Fibroblast of skin of left biceps (primary cell): ENCODE results near the gene MPPED2.

ENCODE experiments used
- DNase-seq, 2 experiments: peaks; one replicate each; pipeline ENCODE4 v3.0.0-alpha.2; 2013; ENCODE audit warnings: low read depth in 2 of 2

Gene MPPED2

GRCh38 chr11:30533445-30533947, 52.7 kb downstream of the MPPED2 start:
- no peak for DNase-seq

- no peak for DNase-seq
These were observed 58.6 kb downstream of the MPPED2 start for GRCh38 chr11:30527566-30527965.

GRCh38 chr11:30526558-30526957, 59.6 kb downstream of the MPPED2 start:
- no peak for DNase-seq

GRCh38 chr11:30522536-30523243, 63.5 kb downstream of the MPPED2 start:
- no peak for DNase-seq

- no peak for DNase-seq
These were observed 64.7 kb downstream of the MPPED2 start for GRCh38 chr11:30521297-30522071.

GRCh38 chr11:30513087-30513486, 73.1 kb downstream of the MPPED2 start:
- no peak for DNase-seq

- no peak for DNase-seq
These were observed 74.7 kb downstream of the MPPED2 start for GRCh38 chr11:30511408-30511807.

- no peak for DNase-seq
These were observed 75.4 kb downstream of the MPPED2 start for GRCh38 chr11:30510750-30511149.

- no peak for DNase-seq
These were observed 76.8 kb downstream of the MPPED2 start for GRCh38 chr11:30509364-30509763.

- no peak for DNase-seq
These were observed 77.6 kb downstream of the MPPED2 start for GRCh38 chr11:30508594-30508993.

- DNase-seq = no peak
These were observed 80.5 kb downstream of the MPPED2 start for GRCh38 chr11:30505603-30506002.

- DNase-seq = no peak
These were observed 81.7 kb downstream of the MPPED2 start for GRCh38 chr11:30504468-30504867.

GRCh38 chr11:30503156-30503555, 83.0 kb downstream of the MPPED2 start:
- DNase-seq = no peak

- no peak for DNase-seq
These were observed 83.8 kb downstream of the MPPED2 start for GRCh38 chr11:30502305-30502704.

GRCh38 chr11:30501744-30502143, 84.4 kb downstream of the MPPED2 start:
- no peak for DNase-seq

GRCh38 chr11:30499940-30500339, 86.2 kb downstream of the MPPED2 start:
- DNase-seq = no peak

- no peak for DNase-seq
These were observed 88.6 kb downstream of the MPPED2 start for GRCh38 chr11:30497600-30497999.

- no peak for DNase-seq
These were observed 89.2 kb downstream of the MPPED2 start for GRCh38 chr11:30496935-30497334.

- no peak for DNase-seq
These were observed 90.7 kb downstream of the MPPED2 start for GRCh38 chr11:30495437-30495836.

- DNase-seq = no peak
These were observed 96.6 kb downstream of the MPPED2 start for GRCh38 chr11:30489511-30489910.

GRCh38 chr11:30489076-30489475, 97.1 kb downstream of the MPPED2 start:
- DNase-seq = no peak

- DNase-seq = peak; percentile 50 to 57
These were observed 97.7 kb downstream of the MPPED2 start for GRCh38 chr11:30488304-30488998.
